ENCODE data around the gene MYO1G.

- TF ChIP-seq CTCF (IDR thresholded peaks at IDR 0.05) (no peak), POLR2A (IDR thresholded peaks at IDR 0.05) (no peak)
Observed at GRCh38 chr7:44985033-44985695, 6.3 kb upstream of the MYO1G start.

Measured in esophagus squamous epithelium (tissue), 4 donors.